ENCODE measurements around the gene SAPCD2. TPM values are rescaled to one million over a fixed set of nuclear protein-coding genes. Genes with fewer than 3 reads are reported as not detected.

Gene SAPCD2
- total and polyA plus RNA-seq, 9 of the 15 experiments (the other 6 are each of a cell fraction or from before 2014, with no cell fraction given) = 3.4 to 91.8 (median 18.8) TPM

DNA sequence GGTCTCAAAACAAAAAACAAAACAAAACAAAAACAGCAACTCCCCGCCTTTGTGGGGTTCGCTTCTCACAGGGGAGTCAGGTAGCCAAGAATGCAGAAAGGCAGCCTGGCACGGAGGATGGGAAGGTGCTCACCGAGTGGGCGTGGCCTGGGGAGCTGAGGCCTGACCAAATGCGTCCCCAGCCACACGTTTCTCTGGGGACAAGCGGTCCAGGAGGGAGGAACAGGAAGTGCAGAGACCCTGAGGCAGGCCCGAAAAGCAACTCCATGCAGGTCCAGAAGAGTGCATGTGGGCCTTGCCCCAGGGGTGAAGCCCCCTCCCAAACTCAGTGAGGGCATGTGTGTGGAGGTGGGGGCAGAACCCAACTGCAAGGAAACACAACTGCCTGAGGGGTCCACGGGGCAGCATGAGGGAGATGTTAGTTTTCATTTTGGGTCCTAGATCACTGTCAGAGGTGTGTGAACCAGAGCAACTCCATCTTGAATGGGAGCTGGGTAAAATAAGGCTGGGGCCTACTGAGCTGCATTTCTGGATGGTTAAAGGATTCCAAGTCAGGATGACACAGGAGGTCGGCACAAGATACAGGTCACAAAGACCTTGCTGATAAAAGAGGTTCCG lies 4.4 kb upstream of the SAPCD2 start (continued):
- TF ChIP-seq, protein P1, sequence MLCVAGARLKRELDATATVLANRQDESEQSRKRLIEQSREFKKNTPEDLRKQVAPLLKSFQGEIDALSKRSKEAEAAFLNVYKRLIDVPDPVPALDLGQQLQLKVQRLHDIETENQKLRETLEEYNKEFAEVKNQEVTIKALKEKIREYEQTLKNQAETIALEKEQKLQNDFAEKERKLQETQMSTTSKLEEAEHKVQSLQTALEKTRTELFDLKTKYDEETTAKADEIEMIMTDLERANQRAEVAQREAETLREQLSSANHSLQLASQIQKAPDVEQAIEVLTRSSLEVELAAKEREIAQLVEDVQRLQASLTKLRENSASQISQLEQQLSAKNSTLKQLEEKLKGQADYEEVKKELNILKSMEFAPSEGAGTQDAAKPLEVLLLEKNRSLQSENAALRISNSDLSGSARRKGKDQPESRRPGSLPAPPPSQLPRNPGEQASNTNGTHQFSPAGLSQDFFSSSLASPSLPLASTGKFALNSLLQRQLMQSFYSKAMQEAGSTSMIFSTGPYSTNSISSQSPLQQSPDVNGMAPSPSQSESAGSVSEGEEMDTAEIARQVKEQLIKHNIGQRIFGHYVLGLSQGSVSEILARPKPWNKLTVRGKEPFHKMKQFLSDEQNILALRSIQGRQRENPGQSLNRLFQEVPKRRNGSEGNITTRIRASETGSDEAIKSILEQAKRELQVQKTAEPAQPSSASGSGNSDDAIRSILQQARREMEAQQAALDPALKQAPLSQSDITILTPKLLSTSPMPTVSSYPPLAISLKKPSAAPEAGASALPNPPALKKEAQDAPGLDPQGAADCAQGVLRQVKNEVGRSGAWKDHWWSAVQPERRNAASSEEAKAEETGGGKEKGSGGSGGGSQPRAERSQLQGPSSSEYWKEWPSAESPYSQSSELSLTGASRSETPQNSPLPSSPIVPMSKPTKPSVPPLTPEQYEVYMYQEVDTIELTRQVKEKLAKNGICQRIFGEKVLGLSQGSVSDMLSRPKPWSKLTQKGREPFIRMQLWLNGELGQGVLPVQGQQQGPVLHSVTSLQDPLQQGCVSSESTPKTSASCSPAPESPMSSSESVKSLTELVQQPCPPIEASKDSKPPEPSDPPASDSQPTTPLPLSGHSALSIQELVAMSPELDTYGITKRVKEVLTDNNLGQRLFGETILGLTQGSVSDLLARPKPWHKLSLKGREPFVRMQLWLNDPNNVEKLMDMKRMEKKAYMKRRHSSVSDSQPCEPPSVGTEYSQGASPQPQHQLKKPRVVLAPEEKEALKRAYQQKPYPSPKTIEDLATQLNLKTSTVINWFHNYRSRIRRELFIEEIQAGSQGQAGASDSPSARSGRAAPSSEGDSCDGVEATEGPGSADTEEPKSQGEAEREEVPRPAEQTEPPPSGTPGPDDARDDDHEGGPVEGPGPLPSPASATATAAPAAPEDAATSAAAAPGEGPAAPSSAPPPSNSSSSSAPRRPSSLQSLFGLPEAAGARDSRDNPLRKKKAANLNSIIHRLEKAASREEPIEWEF (CRISPR knock-in tag; IDR thresholded peaks at IDR 0.05) = peak; percentile 99
- TF ChIP-seq TEAD2 (tag; IDR thresholded peaks at IDR 0.05) = peak; percentile 96
- TF ChIP-seq BRD4 (IDR thresholded peaks at IDR 0.05) = no peak
- peak; percentile 97 for TF ChIP-seq ZNF133 (CRISPR knock-in tag; IDR thresholded peaks at IDR 0.05)
- peak; percentile 94 for TF ChIP-seq ZNF695 (CRISPR knock-in tag; IDR thresholded peaks at IDR 0.05)
- peak; percentile 95 for TF ChIP-seq ZNF717 (CRISPR knock-in tag; IDR thresholded peaks at IDR 0.05)
- TF ChIP-seq HDAC2 (IDR thresholded peaks at IDR 0.05) = no peak
- TF ChIP-seq ZNF778 (CRISPR knock-in tag; IDR thresholded peaks at IDR 0.05) = no peak
- TF ChIP-seq ARNT (IDR thresholded peaks at IDR 0.05) = no peak
- peak; percentile 28; the same call in 1 of the 2 replicates for TF ChIP-seq GABPB1 (CRISPR knock-in tag; IDR thresholded peaks at IDR 0.05)
- TF ChIP-seq TEAD1 (CRISPR knock-in tag; IDR thresholded peaks at IDR 0.05) = peak in 1 of 2 experiments; percentile 99; a peak in 2 of 4 replicates
- TF ChIP-seq, protein P2, sequence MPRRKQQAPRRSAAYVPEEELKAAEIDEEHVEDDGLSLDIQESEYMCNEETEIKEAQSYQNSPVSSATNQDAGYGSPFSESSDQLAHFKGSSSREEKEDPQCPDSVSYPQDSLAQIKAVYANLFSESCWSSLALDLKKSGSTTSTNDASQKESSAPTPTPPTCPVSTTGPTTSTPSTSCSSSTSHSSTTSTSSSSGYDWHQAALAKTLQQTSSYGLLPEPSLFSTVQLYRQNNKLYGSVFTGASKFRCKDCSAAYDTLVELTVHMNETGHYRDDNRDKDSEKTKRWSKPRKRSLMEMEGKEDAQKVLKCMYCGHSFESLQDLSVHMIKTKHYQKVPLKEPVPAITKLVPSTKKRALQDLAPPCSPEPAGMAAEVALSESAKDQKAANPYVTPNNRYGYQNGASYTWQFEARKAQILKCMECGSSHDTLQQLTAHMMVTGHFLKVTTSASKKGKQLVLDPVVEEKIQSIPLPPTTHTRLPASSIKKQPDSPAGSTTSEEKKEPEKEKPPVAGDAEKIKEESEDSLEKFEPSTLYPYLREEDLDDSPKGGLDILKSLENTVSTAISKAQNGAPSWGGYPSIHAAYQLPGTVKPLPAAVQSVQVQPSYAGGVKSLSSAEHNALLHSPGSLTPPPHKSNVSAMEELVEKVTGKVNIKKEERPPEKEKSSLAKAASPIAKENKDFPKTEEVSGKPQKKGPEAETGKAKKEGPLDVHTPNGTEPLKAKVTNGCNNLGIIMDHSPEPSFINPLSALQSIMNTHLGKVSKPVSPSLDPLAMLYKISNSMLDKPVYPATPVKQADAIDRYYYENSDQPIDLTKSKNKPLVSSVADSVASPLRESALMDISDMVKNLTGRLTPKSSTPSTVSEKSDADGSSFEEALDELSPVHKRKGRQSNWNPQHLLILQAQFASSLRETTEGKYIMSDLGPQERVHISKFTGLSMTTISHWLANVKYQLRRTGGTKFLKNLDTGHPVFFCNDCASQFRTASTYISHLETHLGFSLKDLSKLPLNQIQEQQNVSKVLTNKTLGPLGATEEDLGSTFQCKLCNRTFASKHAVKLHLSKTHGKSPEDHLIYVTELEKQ (CRISPR knock-in tag; IDR thresholded peaks at IDR 0.05) = peak; percentile 98
- TF ChIP-seq ZNF551 (CRISPR knock-in tag; IDR thresholded peaks at IDR 0.05) = no peak; the same call in 1 of the 2 replicates
- TF ChIP-seq, protein P3, sequence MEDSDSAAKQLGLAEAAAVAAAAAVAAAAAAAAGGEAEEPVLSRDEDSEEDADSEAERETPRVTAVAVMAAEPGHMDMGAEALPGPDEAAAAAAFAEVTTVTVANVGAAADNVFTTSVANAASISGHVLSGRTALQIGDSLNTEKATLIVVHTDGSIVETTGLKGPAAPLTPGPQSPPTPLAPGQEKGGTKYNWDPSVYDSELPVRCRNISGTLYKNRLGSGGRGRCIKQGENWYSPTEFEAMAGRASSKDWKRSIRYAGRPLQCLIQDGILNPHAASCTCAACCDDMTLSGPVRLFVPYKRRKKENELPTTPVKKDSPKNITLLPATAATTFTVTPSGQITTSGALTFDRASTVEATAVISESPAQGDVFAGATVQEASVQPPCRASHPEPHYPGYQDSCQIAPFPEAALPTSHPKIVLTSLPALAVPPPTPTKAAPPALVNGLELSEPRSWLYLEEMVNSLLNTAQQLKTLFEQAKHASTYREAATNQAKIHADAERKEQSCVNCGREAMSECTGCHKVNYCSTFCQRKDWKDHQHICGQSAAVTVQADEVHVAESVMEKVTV (CRISPR knock-in tag; IDR thresholded peaks at IDR 0.05) = peak; percentile 91
- no peak for TF ChIP-seq MYC (IDR thresholded peaks at IDR 0.05; ENCODE audit: low read depth, low read length)
- TF ChIP-seq MYC (CRISPR knock-in tag; IDR thresholded peaks at IDR 0.05; ENCODE audit: borderline replicate concordance, low read depth) = peak; percentile 98
- TF ChIP-seq FUS (optimal IDR thresholded peaks at IDR 0.05; ENCODE audit: low read depth, low read length) = no peak
- TF ChIP-seq KHSRP (IDR thresholded peaks at IDR 0.05) = no peak

Data from K562 (cell line).